Measurements from ENCODE around the gene BHLHE40.

Gene BHLHE40

DNA sequence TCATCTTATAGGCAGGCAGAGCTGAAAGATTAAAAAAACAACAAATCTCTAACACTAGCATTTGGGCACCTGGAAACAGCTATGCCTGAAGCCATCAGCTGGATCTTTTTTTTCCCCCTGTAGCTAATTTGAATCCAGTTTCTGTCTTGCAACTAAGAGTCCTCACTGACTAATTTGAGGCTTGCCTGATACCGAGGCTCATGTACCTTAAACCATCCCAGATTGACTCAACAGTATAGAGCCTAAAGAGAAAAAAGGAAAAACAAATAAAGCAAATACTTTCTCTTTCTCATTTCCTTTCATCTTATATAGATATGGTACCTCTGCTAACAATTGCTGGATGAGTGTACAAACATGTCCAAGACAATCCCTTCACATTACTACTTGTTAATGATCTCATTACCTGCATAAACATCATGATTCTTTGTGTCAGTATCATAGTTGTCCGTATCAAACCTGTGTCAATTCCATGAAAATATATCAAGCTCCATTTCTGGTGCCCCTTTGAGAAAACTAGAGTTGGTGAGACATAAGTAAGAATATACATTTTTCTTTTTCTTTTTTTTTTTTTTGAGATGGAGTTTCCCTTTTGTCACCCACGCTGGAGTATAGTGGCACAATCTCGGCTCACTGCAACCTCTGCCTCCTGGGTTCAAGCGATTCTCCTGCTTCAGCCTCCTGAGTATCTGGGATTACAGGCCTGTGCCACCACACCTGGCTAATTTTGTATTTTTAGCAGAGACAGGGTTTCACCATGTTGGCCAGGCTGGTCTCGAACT lies 43.1 kb downstream of the BHLHE40 start:
- no peak for DNase-seq

DNA sequence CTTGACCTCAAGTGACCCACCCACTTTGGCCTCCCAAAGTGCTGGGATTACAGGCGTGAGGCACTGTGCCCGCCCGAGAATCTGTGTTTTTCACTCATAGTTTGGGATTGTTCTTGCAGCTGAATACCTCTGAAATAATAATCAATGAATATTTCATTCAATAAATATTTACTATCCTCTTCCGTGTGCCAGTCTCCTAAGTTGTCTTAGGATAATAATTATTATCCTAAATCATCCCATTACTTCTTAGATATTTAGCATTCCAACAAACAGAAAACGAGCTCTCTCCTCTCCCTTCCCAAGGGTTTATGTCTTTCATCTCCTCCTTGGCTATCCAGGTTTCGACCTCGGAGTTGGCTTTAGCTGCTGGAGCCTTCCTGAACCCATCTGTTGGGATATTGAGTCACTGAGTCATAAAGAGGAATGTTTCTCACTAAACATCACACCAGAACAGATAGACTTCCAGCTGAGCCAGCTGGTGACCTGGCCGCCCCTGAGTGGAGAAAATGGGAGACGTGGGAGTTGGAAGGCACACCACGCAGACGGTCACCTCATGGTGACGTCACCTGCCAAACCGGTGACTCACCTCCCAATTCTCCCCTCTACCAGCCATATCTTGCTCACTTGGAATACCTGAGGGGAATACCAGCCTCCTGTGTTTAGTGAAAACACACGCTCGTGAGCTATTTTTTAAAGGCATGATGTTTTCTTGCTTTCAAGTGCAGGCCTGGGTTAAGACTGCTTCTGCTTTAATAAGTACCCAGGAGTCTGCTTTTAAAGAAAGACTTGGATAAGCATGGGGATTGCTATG lies 43.9 kb downstream of the BHLHE40 start:
- no peak for DNase-seq

DNA sequence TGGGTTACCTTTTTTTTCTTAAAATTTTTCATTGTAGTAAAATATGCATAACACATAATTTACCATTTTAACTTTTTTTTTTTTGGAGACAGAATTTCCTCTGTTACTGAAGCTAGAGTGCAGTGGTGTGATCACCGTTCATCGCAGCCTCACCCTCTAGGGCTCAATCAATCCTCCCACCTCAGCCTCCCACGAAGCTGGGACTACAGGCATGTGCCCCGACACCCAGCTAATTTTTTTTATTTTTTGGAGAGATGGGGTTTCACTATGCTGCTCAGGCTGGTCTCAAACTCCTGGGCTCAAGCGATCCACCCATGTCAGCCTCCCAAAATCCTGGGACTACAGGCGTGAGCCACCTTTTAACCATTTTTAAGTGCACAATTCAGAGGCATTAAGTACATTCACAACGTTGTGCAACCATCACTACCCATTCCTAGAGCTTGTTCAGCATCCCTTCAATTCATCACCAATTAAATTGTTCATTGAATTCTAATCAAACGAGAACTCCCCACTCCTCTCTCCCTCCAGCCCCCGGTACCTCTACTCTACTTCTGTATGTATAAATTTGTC lies 44.6 kb downstream of the BHLHE40 start:
- DNase-seq, result no peak

DNA sequence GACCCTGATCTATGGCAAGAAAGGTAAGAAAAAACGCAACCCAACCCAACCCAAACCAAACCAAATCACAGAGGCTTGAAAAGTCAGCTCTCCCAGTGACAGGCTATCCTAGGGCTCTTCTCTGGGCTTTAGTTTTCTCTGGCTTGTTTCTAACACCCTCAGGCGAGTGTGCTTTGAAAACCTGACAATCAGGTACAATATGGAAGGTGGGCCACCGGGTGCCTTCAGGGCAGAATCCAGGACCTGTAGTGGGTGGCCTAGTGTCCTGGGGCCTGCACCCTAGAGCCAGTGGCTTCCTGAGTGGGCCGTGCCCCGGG lies 46.8 kb downstream of the BHLHE40 start:
- DNase-seq, result no peak

DNA sequence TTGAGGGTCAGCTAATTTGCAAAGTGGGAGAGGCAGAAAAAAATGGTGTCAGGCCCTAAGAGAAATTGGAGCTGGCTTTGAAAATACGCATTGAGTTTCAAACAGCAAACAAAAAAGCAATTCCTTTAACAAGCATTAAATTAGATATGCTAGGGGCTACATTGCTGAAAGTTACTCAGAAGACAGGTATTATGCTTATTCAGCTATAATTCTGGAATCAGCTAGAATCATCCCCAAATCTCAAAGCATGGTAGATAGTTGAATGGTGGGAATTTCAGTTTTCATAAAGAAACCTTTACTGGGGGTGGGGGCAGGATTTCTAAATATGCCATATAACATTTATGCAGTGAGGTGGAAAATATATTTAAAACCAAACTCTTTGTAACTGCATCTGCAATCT lies 50.5 kb downstream of the BHLHE40 start:
- DNase-seq, result no peak

DNA sequence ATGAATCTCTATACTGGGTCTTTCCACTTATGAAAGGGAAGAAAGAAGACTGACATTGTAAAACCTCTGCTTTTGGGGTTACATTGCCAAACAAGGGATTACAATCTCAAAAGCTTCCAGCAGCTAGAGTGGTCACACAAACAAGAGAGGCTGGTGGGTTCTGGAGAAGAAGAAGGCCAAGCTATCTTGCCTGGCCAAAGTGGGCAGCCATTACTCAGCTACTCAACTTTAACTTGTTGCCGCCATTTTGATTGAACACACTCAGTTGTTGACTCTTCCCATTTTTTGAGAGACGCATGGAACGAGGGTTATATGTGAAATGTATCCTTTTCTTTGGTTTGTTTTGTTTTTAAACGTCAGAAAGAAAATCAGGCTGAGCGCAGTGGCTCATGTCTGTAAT lies 50.9 kb downstream of the BHLHE40 start:
- no peak for DNase-seq

DNA sequence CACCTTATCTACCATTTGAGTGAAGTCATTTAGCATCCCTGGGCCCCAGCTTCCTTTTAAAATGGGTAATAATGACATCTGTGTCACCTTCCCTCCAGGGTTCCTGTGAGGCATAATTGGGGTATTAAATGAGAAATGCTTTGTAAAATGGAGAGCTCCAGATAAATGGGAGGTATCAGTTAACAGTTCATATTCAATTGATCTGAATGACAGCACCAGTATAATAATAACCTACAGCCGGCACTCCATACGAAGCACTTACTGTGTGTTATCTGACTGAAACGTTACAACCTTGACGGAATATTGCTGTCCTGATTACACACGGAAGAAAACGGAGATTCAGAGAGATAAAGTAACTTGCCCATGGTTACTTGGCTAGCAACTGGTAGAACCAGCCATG lies 53.6 kb downstream of the BHLHE40 start:
- no peak for DNase-seq
